Glutamatergic neuron (in vitro differentiated cells): Measurements from ENCODE around the gene UNC93A. TPM values are rescaled to one million over a fixed set of nuclear protein-coding genes. Genes with fewer than 3 reads are reported as not detected.
"Not testable (repeated sequence)": the region's sequence is repeated elsewhere in the genome, so short reads cannot be mapped to it uniquely, and the experiment has no call there.

ENCODE experiments used
- DNase-seq: peaks from one replicate; pipeline ENCODE4 v3.0.0; 2022
- H3K27ac Mint-ChIP-seq: one replicate; pipeline ENCODE4 v1.8.0; 2020; ENCODE audit warnings: mild to moderate bottlenecking, mixed read lengths, inconsistent platforms; ENCODE audit not compliant: unreplicated experiment
- H3K27me3 Mint-ChIP-seq: one replicate; pipeline ENCODE4 v1.8.0; 2020; ENCODE audit warnings: mild to moderate bottlenecking, moderate library complexity, mixed read lengths, inconsistent platforms; ENCODE audit not compliant: unreplicated experiment
- H3K36me3 Mint-ChIP-seq: one replicate; pipeline ENCODE4 v1.8.0; 2020; ENCODE audit warnings: mild to moderate bottlenecking, mixed read lengths, inconsistent platforms; ENCODE audit not compliant: unreplicated experiment
- H3K4me1 Mint-ChIP-seq: one replicate; pipeline ENCODE4 v1.8.0; 2020; ENCODE audit warnings: mild to moderate bottlenecking, low read depth, mixed read lengths, inconsistent platforms; ENCODE audit not compliant: unreplicated experiment
- H3K4me3 Mint-ChIP-seq: one replicate; pipeline ENCODE4 v1.8.0; 2020; ENCODE audit warnings: mild to moderate bottlenecking, mixed read lengths, inconsistent platforms; ENCODE audit not compliant: unreplicated experiment
- H3K9me3 Mint-ChIP-seq: one replicate; pipeline ENCODE4 v1.8.0; 2020; ENCODE audit warnings: mild to moderate bottlenecking, moderate library complexity, mixed read lengths, inconsistent platforms; ENCODE audit not compliant: unreplicated experiment
- CTCF ChIP-seq: fragments of 200-600 bp; sonication (generic); IDR thresholded peaks from one replicate; pipeline ENCODE4 v1.5.0; 2021; ENCODE audit not compliant: partially characterized antibody, unreplicated experiment
- total RNA-seq: library from RNA; stranded (reverse); fragmentation: NEBNext Ultra II Directional; extraction: Animal tissue kit (Norgen Biotek cat#: 25700); gene quantifications from one replicate; pipeline ENCODE4 v1.2.1, GENCODE V29; 2021; ENCODE audit not compliant: unreplicated experiment

UNC93A gene
- total RNA-seq, 1 donor from 2014 or later: not detected

- DNase-seq: no peak
- Mint-ChIP-seq H3K27me3 (peaks cover 8% of the 10 kb centered on the region), H3K4me3 (no peak overlapping the region), H3K36me3 (peaks cover 4% of the 10 kb centered on the region), H3K4me1 (peaks cover 9% of the 10 kb centered on the region), H3K9me3 (peaks cover 3% of the 10 kb centered on the region), H3K27ac (peak overlapping the region; percentile 6)
- no peak for TF ChIP-seq CTCF
Measured at GRCh38 chr6:167314180-167314821, 23.2 kb downstream of the UNC93A start.

- no peak for TF ChIP-seq CTCF
- Mint-ChIP-seq H3K4me3 (no peak overlapping the region), H3K27ac (no peak overlapping the region), H3K9me3 (peaks cover 4% of the 10 kb centered on the region), H3K4me1 (peaks cover 4% of the 10 kb centered on the region), H3K36me3 (peaks cover 4% of the 10 kb centered on the region), H3K27me3 (peaks cover 8% of the 10 kb centered on the region)
- DNase-seq: no peak
Measured at GRCh38 chr6:167317172-167317571, 26.1 kb downstream of the UNC93A start.

- not testable (repeated sequence) for H3K9me3 Mint-ChIP-seq, H3K27me3 Mint-ChIP-seq, H3K36me3 Mint-ChIP-seq, H3K4me3 Mint-ChIP-seq, H3K27ac Mint-ChIP-seq, DNase-seq, H3K4me1 Mint-ChIP-seq
Measured at GRCh38 chr6:167318354-167318753, 27.2 kb downstream of the UNC93A start.

- not testable (repeated sequence) for DNase-seq, H3K4me1 Mint-ChIP-seq, H3K4me3 Mint-ChIP-seq, H3K27me3 Mint-ChIP-seq, H3K27ac Mint-ChIP-seq, H3K36me3 Mint-ChIP-seq, H3K9me3 Mint-ChIP-seq
Measured at GRCh38 chr6:167318856-167319255, 27.7 kb downstream of the UNC93A start.

GRCh38 chr6:167319856-167320753 is 29.0 kb downstream of the UNC93A start:
- H3K9me3 Mint-ChIP-seq, H3K27ac Mint-ChIP-seq, H3K36me3 Mint-ChIP-seq: not testable (repeated sequence)

GRCh38 chr6:167320754-167321056 is 29.6 kb downstream of the UNC93A start:
- not testable (repeated sequence) for H3K27me3 Mint-ChIP-seq, H3K4me1 Mint-ChIP-seq, H3K36me3 Mint-ChIP-seq, DNase-seq, H3K9me3 Mint-ChIP-seq, H3K27ac Mint-ChIP-seq, H3K4me3 Mint-ChIP-seq

More at GRCh38 chr6:167319856-167320753, 29.0 kb downstream of the UNC93A start:
- not testable (repeated sequence) for H3K4me3 Mint-ChIP-seq, H3K4me1 Mint-ChIP-seq, H3K27me3 Mint-ChIP-seq, DNase-seq

GRCh38 chr6:167321185-167321584 is 30.1 kb downstream of the UNC93A start:
- H3K4me1 Mint-ChIP-seq, H3K4me3 Mint-ChIP-seq, H3K27ac Mint-ChIP-seq, DNase-seq, H3K36me3 Mint-ChIP-seq, H3K27me3 Mint-ChIP-seq, H3K9me3 Mint-ChIP-seq: not testable (repeated sequence)
